K562 (cell line): Measurements from ENCODE around the gene FBXL2.

Experiments
- CHD1 ChIP-seq: fragments of 200-600 bp; sonication (generic); IDR thresholded peaks from one replicate; pipeline ENCODE4 v1.6.1; 2012; ENCODE audit warnings: mild to moderate bottlenecking, moderate library complexity, low read length, inconsistent platforms
- HLTF ChIP-seq: fragments of 450-650 bp; IDR thresholded peaks from 2 replicates; pipeline ENCODE4 v1.6.1; 2016
- MBD1 ChIP-seq: fragments of 250-450 bp; sonication (Bioruptor Pico); IDR thresholded peaks from 2 replicates; pipeline ENCODE4 v1.8.0; 2022; ENCODE audit warnings: inconsistent platforms
- POLR2AphosphoS5 ChIP-seq: IDR thresholded peaks from 2 replicates; pipeline ENCODE4 v1.6.1; 2011; ENCODE audit warnings: mild to moderate bottlenecking, low read depth, low read length, moderate library complexity; ENCODE audit not compliant: control insufficient read depth, insufficient read depth
- TF ChIP-seq, protein P1 (sequence below), 3 experiments: IDR thresholded peaks in 2 of 3; conservative IDR thresholded peaks in 1 of 3; 2 replicates each; pipeline ENCODE4 v1.5.1; 2011 to 2012; ENCODE audit warnings: low read length in 3 of 3, mild to moderate bottlenecking in 3 of 3, control low read depth in 2 of 3, improper control_type of control experiment in 1 of 3, inconsistent platforms in 1 of 3, low read depth in 1 of 3, mixed read lengths in 1 of 3, moderate library complexity in 1 of 3; ENCODE audit not compliant: insufficient read depth in 2 of 3
- TF ChIP-seq, protein P2 (sequence below), 2 experiments: fragments of 450-650 bp in 1 of 2; sonication (generic) in 1 of 2; formaldehyde crosslinking in 1 of 2; IDR thresholded peaks in 1 of 2; conservative IDR thresholded peaks in 1 of 2; 2 replicates each; pipeline versions ENCODE4 v1.6.1 to v1.8.1; 2016 to 2023; ENCODE audit warnings: mild to moderate bottlenecking in 2 of 2, moderate library complexity in 2 of 2, inconsistent platforms in 1 of 2, missing genetic modification reagents in 1 of 2

DNA sequence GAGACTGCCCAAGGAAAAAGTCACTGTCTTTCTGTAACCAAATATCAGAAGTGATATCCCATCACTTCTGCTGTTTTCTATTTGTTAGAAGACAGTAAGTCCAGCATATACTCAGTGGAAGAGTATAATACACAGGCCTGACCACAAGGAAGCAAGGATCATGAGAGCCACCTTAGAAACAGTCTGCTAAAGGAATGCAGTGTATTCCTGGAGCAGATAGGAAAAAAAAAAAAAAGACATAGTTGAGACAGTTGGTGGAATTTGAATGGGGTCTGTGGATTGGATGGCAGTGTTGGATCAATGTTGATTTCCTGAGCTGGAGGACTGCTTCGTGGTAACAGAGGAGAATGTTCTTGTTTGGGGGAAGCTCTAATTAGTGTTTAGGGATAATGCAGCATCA, 26.5 kb upstream of the FBXL2 start:
- no peak for TF ChIP-seq HLTF
- TF ChIP-seq, protein P1, sequence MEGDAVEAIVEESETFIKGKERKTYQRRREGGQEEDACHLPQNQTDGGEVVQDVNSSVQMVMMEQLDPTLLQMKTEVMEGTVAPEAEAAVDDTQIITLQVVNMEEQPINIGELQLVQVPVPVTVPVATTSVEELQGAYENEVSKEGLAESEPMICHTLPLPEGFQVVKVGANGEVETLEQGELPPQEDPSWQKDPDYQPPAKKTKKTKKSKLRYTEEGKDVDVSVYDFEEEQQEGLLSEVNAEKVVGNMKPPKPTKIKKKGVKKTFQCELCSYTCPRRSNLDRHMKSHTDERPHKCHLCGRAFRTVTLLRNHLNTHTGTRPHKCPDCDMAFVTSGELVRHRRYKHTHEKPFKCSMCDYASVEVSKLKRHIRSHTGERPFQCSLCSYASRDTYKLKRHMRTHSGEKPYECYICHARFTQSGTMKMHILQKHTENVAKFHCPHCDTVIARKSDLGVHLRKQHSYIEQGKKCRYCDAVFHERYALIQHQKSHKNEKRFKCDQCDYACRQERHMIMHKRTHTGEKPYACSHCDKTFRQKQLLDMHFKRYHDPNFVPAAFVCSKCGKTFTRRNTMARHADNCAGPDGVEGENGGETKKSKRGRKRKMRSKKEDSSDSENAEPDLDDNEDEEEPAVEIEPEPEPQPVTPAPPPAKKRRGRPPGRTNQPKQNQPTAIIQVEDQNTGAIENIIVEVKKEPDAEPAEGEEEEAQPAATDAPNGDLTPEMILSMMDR (IDR thresholded peaks at IDR 0.05 in 2 of 3, conservative IDR thresholded peaks at IDR 0.05 in 1 of 3; ENCODE audit: insufficient read depth in 2 of 3, low read depth in 1 of 3, low read length in 3 of 3) = no peak
- no peak for TF ChIP-seq MBD1 (CRISPR knock-in tag)
- no peak for TF ChIP-seq CHD1
- no peak for TF ChIP-seq POLR2AphosphoS5
- TF ChIP-seq, protein P2, sequence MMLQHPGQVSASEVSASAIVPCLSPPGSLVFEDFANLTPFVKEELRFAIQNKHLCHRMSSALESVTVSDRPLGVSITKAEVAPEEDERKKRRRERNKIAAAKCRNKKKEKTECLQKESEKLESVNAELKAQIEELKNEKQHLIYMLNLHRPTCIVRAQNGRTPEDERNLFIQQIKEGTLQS (IDR thresholded peaks at IDR 0.05) = no peak
- TF ChIP-seq, protein P2 (CRISPR knock-in tag; conservative IDR thresholded peaks at IDR 0.05) = no peak
